Activated CD4-positive, alpha-beta T cell treated with anti-CD3 and anti-CD28 coated beads for 36 hours (primary cell): Measurements from ENCODE around the gene ROPN1L. TPM values are rescaled to one million over a fixed set of nuclear protein-coding genes. Genes with fewer than 3 reads are reported as not detected.

Experiments
- ATAC-seq: fragments of 200-7000 bp; cut with Tn5 transposase; one replicate; pipeline ENCODE4 v1.10.0; 2021; ENCODE audit warnings: mild to moderate bottlenecking, moderate library complexity
- CTCF ChIA-PET: fragments of 350-600 bp; sonication (Branson Sonifier 250); formaldehyde crosslinking; loops from one replicate; lab custom pipeline; 2021; ENCODE audit warnings: antibody characterized with exemption; lab: Charles Lee
- POLR2A ChIA-PET: fragments of 350-600 bp; sonication (Branson Sonifier 250); formaldehyde crosslinking; loops from one replicate; lab custom pipeline; 2021; ENCODE audit warnings: antibody characterized with exemption, inconsistent platforms; lab: Charles Lee
- DNase-seq: peaks from one replicate; pipeline ENCODE4 v3.0.0-alpha.2; 2020
- H3K27ac Mint-ChIP-seq: one replicate; pipeline ENCODE4 v1.8.0; 2021; ENCODE audit warnings: mixed read lengths
- H3K27me3 Mint-ChIP-seq: one replicate; pipeline ENCODE4 v1.8.0; 2021; ENCODE audit warnings: mixed read lengths
- H3K36me3 Mint-ChIP-seq: one replicate; pipeline ENCODE4 v1.8.0; 2021; ENCODE audit warnings: low read depth, mixed read lengths
- H3K4me1 Mint-ChIP-seq: one replicate; pipeline ENCODE4 v1.8.0; 2021; ENCODE audit warnings: mixed read lengths
- H3K4me3 Mint-ChIP-seq: one replicate; pipeline ENCODE4 v1.8.0; 2021; ENCODE audit warnings: mild to moderate bottlenecking, moderate library complexity, mixed read lengths
- H3K9me3 Mint-ChIP-seq: one replicate; pipeline ENCODE4 v1.8.0; 2021; ENCODE audit warnings: low read depth, mixed read lengths
- intact Hi-C, 2 experiments: fragments of 100-400 bp; cut with DNase I in 1 of 2; cut with micrococcal nuclease in 1 of 2; formaldehyde crosslinking; loops; one replicate each; pipeline versions ENCODE4 v1.14.2 to v1.15.1; 2022 to 2024; cut with DNase I, micrococcal nuclease
- total RNA-seq, 2 experiments: library from RNA; stranded (reverse); gene quantifications; one replicate each; pipeline ENCODE4 v1.2.3, GENCODE V29; 2021

The ROPN1L gene
- total RNA-seq, 2 experiments from 2014 or later = 0.28 TPM; not detected in 1

DNA sequence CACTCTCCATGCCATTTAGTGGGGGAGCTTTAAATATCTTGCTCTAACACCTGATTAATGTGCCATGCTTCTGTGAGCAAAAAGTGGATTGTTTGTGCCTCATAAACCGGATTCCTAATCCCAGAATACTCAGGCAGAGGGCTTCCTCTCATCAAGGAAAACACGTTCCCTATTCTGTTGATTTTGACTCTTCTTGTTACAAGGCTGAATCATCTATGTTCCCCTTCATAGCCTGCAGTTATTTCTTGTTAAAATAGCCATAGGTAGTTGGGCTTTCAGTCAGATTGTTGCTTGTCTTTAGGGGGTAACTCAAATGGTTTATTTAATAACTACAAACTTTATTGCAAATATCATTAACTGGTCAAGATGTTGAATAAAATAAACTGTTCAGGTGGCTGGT lies 26.6 kb downstream of the ROPN1L start:
- ChIA-PET CTCF (interaction anchor here (0.6 to 2.1 kb wide), 2 partner anchors 16 to 22 kb away, joined by 3 to 8 read pairs; no protein-coding TSS in a partner anchor), POLR2A (no interaction called here)
- Mint-ChIP-seq H3K27me3 (no peaks in the 10 kb centered on the region), H3K9me3 (no peaks in the 10 kb centered on the region), H3K4me3 (no peak overlapping the region), H3K27ac (no peak overlapping the region), H3K4me1 (peaks cover 8% of the 10 kb centered on the region), H3K36me3 (no peaks in the 10 kb centered on the region)
- ATAC-seq (no peak), DNase-seq (no peak)
- intact Hi-C loops = no loop called here

DNA sequence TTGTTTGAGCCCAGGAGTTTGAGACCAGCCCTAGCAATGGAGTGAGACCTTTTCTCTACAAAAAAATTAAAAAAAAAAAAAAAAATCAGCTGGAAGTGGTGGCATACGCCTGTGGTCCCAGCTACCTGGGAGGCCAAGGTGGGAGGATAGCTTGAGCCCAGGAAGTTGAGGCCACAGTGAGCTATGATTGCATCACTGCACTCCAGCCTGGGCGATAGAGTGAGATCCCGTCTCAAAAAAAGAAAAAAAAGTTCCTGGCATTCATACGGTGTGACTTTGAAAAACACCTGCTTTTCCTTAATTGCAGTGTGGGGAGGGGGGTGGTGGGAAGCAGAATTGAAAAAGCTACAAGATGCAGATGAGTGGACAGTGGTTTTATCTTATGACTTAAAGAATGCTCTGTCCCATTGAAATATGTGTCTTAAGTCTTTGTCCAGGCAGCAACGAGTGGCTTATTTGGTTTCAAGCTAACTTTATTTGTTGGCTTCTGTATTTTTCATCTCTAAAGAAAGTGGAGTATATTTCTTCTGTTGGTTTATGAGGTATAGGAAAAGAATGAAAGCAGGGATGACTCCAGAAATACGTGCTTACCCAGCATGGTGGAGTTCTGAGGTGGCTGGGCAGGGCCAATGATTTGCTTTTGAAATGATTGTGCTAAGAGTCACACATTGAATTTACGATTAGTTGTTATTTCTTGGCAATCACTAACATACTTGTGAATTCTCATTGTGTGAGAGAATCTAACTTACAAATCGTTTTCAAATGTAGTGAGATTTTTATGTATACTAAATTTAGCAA lies 27.8 kb downstream of the ROPN1L start:
- Mint-ChIP-seq H3K36me3 (no peaks in the 10 kb centered on the region), H3K4me3 (no peak overlapping the region), H3K9me3 (peaks cover 3% of the 10 kb centered on the region), H3K4me1 (peaks cover 8% of the 10 kb centered on the region), H3K27ac (no peak overlapping the region), H3K27me3 (no peaks in the 10 kb centered on the region)
- ChIA-PET CTCF (interaction anchor here (0.6 to 2.1 kb wide), 3 partner anchors 17 to 185 kb away, joined by 4 to 8 read pairs (median 4); no protein-coding TSS in a partner anchor), POLR2A (no interaction called here)
- no peak for DNase-seq
- intact Hi-C loops = no loop called here
- ATAC-seq = no peak

DNA sequence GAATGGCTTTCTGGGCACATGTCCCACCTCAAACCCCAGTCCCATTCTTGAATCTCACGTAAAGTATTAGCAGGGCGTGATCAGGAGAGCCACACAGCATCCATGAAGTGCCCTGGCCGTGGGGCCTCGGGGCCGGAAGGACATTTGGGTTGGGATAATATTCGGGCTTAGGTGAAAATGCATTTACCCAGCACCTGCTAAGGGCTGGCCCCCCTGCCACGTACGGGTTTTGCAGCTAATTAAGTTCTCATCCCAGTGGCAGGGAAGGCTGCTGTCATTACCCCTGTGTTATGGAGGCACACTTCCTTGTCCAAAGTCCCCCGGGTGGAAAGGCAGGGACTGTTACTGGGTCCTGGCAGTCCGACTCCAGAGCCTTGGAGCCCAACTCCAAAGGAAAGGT lies 29.0 kb downstream of the ROPN1L start:
- intact Hi-C loops = no loop called here
- H3K27ac Mint-ChIP-seq = no peak overlapping the region
- H3K27me3 Mint-ChIP-seq = no peaks in the 10 kb centered on the region
- POLR2A ChIA-PET = no interaction called here
- CTCF ChIA-PET = interaction anchor here (0.7 kb wide), 1 partner anchor 16 kb away, joined by 3 read pairs; no protein-coding TSS in a partner anchor
- ATAC-seq = no peak
- H3K4me3 Mint-ChIP-seq = no peak overlapping the region
- H3K4me1 Mint-ChIP-seq = peaks cover 8% of the 10 kb centered on the region
- DNase-seq = no peak
- H3K36me3 Mint-ChIP-seq = no peaks in the 10 kb centered on the region
- peaks cover 9% of the 10 kb centered on the region for H3K9me3 Mint-ChIP-seq

DNA sequence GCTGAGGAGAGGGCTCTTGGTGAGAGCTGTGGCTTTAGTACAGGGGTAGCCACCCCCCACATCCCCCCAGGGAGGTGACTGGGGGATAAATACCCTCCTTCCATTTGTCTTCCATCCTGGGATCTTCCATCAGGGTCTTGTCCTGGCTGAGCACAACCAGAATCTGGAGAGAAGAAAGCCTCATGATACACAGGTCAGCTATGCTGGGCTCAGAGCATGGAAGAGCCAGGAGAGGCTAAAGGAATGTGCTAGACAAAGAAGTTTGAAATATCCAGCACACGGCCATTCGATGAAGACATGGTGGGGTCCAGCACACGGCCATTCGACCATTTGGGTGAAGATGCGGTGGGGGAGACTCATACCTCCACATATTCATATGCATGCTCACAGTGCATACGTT lies 30.0 kb downstream of the ROPN1L start:
- ATAC-seq (no peak), DNase-seq (no peak)
- intact Hi-C loops = no loop called here
- CTCF ChIA-PET = no interaction called here
- Mint-ChIP-seq H3K4me3 (no peak overlapping the region), H3K9me3 (peaks cover 13% of the 10 kb centered on the region), H3K36me3 (peaks cover 2% of the 10 kb centered on the region), H3K27me3 (no peaks in the 10 kb centered on the region), H3K4me1 (peaks cover 8% of the 10 kb centered on the region), H3K27ac (no peak overlapping the region)
- POLR2A ChIA-PET = no interaction called here

DNA sequence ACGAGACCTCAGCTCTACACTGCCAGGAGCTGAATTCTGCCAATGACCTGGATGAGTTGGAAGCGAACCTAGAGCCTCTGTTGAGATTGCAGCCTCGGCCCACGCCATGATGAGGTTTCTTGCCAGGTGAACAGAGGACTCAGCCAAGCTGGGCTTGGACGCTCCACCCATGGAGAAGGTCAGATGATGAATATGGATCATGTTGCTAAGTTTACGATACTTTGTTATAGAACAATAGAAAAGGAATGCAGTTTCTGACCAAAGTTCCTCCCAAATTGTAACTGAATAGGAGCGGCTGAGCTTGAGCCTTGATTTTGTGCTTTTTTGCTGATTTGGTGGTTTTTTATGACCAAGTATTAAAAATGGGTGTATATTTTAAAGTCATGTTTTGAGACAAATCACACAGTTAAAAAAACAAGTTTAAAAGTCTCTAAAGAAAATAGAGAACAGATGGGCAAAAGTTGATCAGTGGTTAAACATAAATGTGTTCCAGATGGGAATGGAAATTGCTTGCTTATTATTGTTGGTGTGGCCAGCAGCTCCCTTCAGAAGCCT lies 32.9 kb downstream of the ROPN1L start:
- no peak overlapping the region for H3K4me3 Mint-ChIP-seq
- ATAC-seq (no peak), DNase-seq (no peak)
- no peak overlapping the region for H3K27ac Mint-ChIP-seq
- ChIA-PET CTCF (no interaction called here), POLR2A (no interaction called here)
- H3K36me3 Mint-ChIP-seq = peaks cover 2% of the 10 kb centered on the region
- H3K4me1 Mint-ChIP-seq = no peaks in the 10 kb centered on the region
- H3K27me3 Mint-ChIP-seq = no peaks in the 10 kb centered on the region
- peaks cover 13% of the 10 kb centered on the region for H3K9me3 Mint-ChIP-seq
- intact Hi-C loops = no loop called here

DNA sequence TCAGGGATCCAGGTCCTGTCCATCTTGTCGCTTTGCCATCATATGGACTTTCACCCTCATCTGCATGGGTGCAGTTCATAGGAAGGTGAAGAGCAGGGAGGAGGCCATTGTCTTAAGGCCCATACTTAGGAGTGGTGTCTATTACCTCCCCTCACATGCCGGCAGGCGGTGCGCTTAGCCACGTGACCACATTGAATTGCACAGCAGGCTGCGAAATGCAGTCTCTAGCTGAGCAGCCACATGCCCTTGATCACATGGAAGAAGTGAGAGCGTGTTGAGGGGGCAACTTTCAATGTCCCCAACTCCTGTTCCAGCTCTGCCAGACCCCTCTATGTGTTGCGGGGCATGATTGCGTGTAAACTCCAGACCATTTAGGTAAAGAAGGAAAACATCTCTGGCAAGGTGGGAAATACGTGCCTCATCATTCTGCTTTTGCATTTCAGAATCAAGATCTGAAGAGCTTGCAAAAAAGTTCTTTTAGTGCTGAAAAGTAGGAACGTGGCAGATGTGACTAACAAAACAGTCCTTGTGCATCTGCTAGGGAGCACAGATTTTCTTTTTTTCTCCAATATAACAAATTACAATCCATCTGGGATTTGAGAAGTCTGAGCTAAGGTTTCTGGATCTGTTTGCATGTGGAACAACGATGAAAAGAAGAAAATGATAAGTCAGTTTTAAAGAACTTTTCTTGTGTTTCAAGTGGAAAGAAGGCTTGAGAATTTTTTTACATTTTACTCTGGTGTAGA lies 34.4 kb downstream of the ROPN1L start:
- H3K27me3 Mint-ChIP-seq = no peaks in the 10 kb centered on the region
- H3K9me3 Mint-ChIP-seq = peaks cover 13% of the 10 kb centered on the region
- ATAC-seq (no peak), DNase-seq (no peak)
- H3K36me3 Mint-ChIP-seq = peaks cover 2% of the 10 kb centered on the region
- intact Hi-C loops = no loop called here
- H3K27ac Mint-ChIP-seq = no peak overlapping the region
- H3K4me1 Mint-ChIP-seq = no peaks in the 10 kb centered on the region
- ChIA-PET CTCF (interaction anchor here (0.6 kb wide), 1 partner anchor 30 kb away, joined by 3 read pairs; no protein-coding TSS in a partner anchor), POLR2A (no interaction called here)
- no peak overlapping the region for H3K4me3 Mint-ChIP-seq

DNA sequence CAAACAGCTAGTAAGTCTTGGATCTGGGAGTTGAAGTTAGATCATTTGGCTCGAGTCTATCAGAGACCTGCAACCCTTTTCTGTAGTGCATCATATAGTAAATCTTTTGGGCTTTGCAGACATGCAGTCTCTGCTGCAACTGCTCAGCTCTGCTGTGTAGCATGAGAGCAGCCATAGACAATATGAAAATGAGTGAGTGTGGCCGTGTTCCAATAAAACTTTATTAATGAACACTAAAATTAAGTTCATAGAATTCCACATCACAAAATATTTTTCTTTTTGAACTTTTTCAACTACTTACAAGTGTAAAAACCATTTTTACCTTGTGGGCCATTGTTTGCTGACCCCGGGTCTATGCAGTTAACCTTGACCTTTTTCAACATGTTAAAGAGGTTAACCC lies 35.2 kb downstream of the ROPN1L start:
- peaks cover 13% of the 10 kb centered on the region for H3K9me3 Mint-ChIP-seq
- CTCF ChIA-PET = interaction anchor here (0.6 kb wide), 1 partner anchor 30 kb away, joined by 3 read pairs; no protein-coding TSS in a partner anchor
- H3K27ac Mint-ChIP-seq = no peak overlapping the region
- no peaks in the 10 kb centered on the region for H3K4me1 Mint-ChIP-seq
- POLR2A ChIA-PET = no interaction called here
- no peak overlapping the region for H3K4me3 Mint-ChIP-seq
- intact Hi-C loops = no loop called here
- no peak for DNase-seq
- no peak for ATAC-seq
- peaks cover 2% of the 10 kb centered on the region for H3K36me3 Mint-ChIP-seq
- H3K27me3 Mint-ChIP-seq = no peaks in the 10 kb centered on the region

DNA sequence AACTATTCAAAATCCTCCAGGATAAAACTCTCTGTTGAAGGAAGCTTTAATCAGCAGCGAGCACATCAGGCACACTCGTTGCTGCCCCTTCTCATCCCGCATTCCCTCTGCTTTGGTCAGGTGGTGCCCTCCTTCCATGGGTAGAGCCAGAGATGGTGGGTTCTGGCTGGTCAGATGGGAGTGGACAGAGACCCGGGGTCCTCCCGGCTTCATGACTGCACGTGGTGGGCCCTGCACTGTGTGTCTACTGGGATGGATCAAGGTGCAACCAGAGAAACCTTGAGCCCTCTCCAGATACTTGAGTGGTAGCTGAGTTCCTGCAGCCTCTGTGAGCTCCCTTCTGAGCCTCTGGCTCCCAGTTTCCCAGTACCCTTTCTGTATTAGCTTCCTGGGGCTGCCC lies 36.3 kb downstream of the ROPN1L start:
- no peak for ATAC-seq
- Mint-ChIP-seq H3K4me3 (no peak overlapping the region), H3K9me3 (peaks cover 13% of the 10 kb centered on the region), H3K36me3 (peaks cover 2% of the 10 kb centered on the region), H3K27ac (no peak overlapping the region), H3K27me3 (no peaks in the 10 kb centered on the region), H3K4me1 (no peaks in the 10 kb centered on the region)
- intact Hi-C loops = no loop called here
- POLR2A ChIA-PET = no interaction called here
- DNase-seq = no peak
- CTCF ChIA-PET = no interaction called here

DNA sequence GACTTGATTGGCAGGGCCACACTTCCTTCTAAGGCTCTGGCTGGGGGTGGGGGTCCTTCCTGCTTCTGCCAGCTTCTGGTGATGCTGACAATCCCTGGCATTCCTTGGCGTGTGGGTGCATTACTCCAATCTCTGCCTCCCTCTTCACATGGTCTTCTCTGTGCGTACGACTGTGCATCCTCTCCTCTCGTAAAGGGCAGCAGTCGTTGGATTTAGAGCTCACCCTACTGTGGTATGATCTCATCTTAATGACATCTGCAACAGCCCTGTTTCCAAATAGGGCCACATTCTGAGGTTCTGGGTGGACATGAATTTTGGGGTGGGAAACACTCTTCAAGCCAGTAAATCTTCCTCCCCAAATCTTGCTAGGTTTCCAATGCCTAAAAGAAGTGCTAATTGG lies 36.8 kb downstream of the ROPN1L start:
- Mint-ChIP-seq H3K36me3 (peaks cover 2% of the 10 kb centered on the region), H3K9me3 (peaks cover 13% of the 10 kb centered on the region), H3K27ac (no peak overlapping the region), H3K4me1 (no peaks in the 10 kb centered on the region), H3K4me3 (no peak overlapping the region), H3K27me3 (no peaks in the 10 kb centered on the region)
- CTCF ChIA-PET = no interaction called here
- POLR2A ChIA-PET = no interaction called here
- no peak for DNase-seq
- intact Hi-C loops = no loop called here
- no peak for ATAC-seq

DNA sequence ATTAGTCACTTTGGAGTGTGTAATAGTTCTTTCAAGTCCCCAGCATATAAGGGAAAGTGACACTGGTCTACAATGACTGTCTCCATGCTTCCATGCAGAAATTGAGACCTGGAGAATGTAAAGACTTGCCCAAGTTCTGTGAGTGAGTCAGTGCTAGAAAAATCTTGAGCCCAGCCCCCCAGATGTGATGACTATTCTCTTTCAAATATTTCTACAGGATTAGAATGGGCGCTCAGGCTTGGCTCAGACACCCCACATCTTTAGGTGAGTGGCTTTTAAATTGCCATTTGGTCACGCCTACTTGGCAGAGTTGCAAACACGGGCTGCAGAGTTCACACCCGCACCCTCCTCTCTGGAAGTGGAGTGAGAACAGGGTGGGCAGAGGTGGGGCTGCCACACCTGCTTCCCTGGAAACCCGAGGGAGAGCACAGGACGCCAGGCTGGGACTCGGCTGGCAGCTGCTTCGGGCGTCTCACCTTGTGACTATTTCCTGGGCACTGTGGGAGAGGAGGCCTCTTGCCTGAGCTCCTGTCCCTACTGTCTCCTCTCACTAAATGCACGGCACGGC lies 37.6 kb downstream of the ROPN1L start:
- no peak overlapping the region for H3K4me3 Mint-ChIP-seq
- CTCF ChIA-PET = interaction anchor here (1.4 kb wide), 1 partner anchor 19 kb away, joined by 4 read pairs; no protein-coding TSS in a partner anchor
- H3K9me3 Mint-ChIP-seq = peaks cover 11% of the 10 kb centered on the region
- peaks cover 2% of the 10 kb centered on the region for H3K36me3 Mint-ChIP-seq
- POLR2A ChIA-PET = no interaction called here
- DNase-seq = no peak
- H3K27ac Mint-ChIP-seq = no peak overlapping the region
- H3K4me1 Mint-ChIP-seq = no peaks in the 10 kb centered on the region
- intact Hi-C loops = no loop called here
- ATAC-seq = peak; percentile 26
- H3K27me3 Mint-ChIP-seq = no peaks in the 10 kb centered on the region

DNA sequence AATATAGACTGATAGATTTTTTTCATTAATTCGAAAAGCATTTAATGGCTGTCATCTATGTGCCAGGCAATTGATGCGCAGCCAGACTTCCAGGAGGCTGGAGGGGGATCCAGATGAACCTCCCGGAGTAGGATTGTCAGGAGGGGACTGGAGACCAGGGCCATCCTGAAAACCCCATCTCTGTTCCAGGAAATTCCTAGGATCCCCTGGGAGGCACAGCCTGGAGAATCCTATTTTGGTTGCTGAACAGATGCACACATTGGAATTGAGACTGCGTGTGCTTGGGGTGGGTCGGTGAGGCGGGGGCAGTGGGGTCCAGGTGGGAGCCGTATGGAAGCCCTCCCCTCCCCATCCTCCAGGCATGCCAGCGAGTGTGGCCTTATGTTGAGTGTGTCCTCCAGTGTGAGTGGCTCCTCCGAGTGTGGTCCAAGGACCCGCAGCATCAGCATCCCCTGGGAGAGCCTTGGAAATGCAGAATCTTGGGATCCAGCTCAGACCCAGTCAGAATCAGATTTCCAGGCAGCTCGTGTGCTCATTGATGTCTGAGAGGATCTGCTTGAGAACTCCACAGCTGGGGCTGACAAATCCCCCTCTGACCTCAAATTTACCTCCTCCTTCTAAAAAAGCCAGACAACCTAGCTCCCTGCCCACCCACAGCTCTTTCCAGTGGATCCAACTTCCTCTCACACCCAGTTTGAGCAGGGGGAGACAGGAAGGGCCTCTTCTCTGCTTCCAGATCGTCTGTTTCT lies 38.7 kb downstream of the ROPN1L start:
- DNase-seq = no peak
- Mint-ChIP-seq H3K27me3 (no peaks in the 10 kb centered on the region), H3K4me1 (peaks cover 4% of the 10 kb centered on the region), H3K27ac (no peak overlapping the region), H3K36me3 (peaks cover 2% of the 10 kb centered on the region), H3K9me3 (peaks cover 5% of the 10 kb centered on the region), H3K4me3 (no peak overlapping the region)
- ChIA-PET CTCF (interaction anchor here (0.6 to 1.4 kb wide), 3 partner anchors 18 to 888 kb away, joined by 4 read pairs; no protein-coding TSS in a partner anchor), POLR2A (no interaction called here)
- ATAC-seq = no peak
- intact Hi-C loops = no loop called here
